Renal cortical epithelial cell (primary cell): Measurements from ENCODE around the gene CFAP107. TPM values are rescaled to one million over a fixed set of nuclear protein-coding genes. Genes with fewer than 3 reads are reported as not detected.
"Not testable (repeated sequence)": the region's sequence is repeated elsewhere in the genome, so short reads cannot be mapped to it uniquely, and the experiment has no call there.

Source experiments
- DNase-seq: peaks from one replicate; pipeline ENCODE4 v3.0.0-alpha.2; 2011; ENCODE audit warnings: low read depth
- total RNA-seq: library from RNA; depleted of rRNA; stranded (reverse); fragments of >200 nt; gene quantifications from 2 replicates; pipeline ENCODE4 v1.2.3, GENCODE V29; 2014

The CFAP107 gene
- total RNA-seq, 1 donor from 2014 or later: not detected

- no peak for DNase-seq
Measured at GRCh38 chr1:12778061-12778460, 32.1 kb downstream of the CFAP107 start.

- no peak for DNase-seq
Measured at GRCh38 chr1:12778907-12779306, 32.9 kb downstream of the CFAP107 start.

- DNase-seq: not testable (repeated sequence)
Measured at GRCh38 chr1:12781488-12781887, 35.5 kb downstream of the CFAP107 start.

GRCh38 chr1:12783783-12784182, 37.8 kb downstream of the CFAP107 start:
- DNase-seq: not testable (repeated sequence)

GRCh38 chr1:12784729-12785128, 38.7 kb downstream of the CFAP107 start:
- DNase-seq: not testable (repeated sequence)

- not testable (repeated sequence) for DNase-seq
Measured at GRCh38 chr1:12791097-12791496, 45.1 kb downstream of the CFAP107 start, which contains the start of gene PRAMEF1. Gene PRAMEF1, plus strand, starts transcription at chr1:12791397. Its CDS starts 1,831 bp downstream, at chr1:12793228.

- DNase-seq: peak; percentile 6
Measured at GRCh38 chr1:12798911-12799310, 52.9 kb downstream of the CFAP107 start.

- no peak for DNase-seq
Measured at GRCh38 chr1:12799730-12800129, 53.7 kb downstream of the CFAP107 start.

- no peak for DNase-seq
Measured at GRCh38 chr1:12809933-12810332, 63.9 kb downstream of the CFAP107 start.

GRCh38 chr1:12810691-12811408, 64.8 kb downstream of the CFAP107 start:
- DNase-seq: peak; percentile 19

- no peak for DNase-seq
Measured at GRCh38 chr1:12811409-12811784, 65.4 kb downstream of the CFAP107 start.

Other genes starting within 250 kb of the CFAP107 start
- 28.9 and 66.2 TPM in 2 replicates for gene DHRS3, start 128.0 kb upstream of the CFAP107 start, total RNA-seq
- gene AADACL4, start 102.1 kb upstream of the CFAP107 start, total RNA-seq: not detected in 2 replicates
- not detected in 2 replicates for gene AADACL3, start 30.1 kb upstream of the CFAP107 start, total RNA-seq
- gene PRAMEF12, start 27.5 kb downstream of the CFAP107 start, total RNA-seq: not detected in 2 replicates
- gene PRAMEF1, start 45.2 kb downstream of the CFAP107 start, total RNA-seq: 0.10 TPM in 1 of 2 replicates, not detected in the other
- gene PRAMEF11, start 85.2 kb downstream of the CFAP107 start, total RNA-seq: not detected in 2 replicates
- not detected in 2 replicates for gene HNRNPCL1, start 102.5 kb downstream of the CFAP107 start, total RNA-seq
- gene PRAMEF2, start 110.9 kb downstream of the CFAP107 start, total RNA-seq: not detected in 2 replicates
- not detected in 2 replicates for gene PRAMEF4, start 140.0 kb downstream of the CFAP107 start, total RNA-seq
- gene PRAMEF10, start 152.1 kb downstream of the CFAP107 start, total RNA-seq: not detected in 2 replicates
- gene PRAMEF7, start 170.4 kb downstream of the CFAP107 start, total RNA-seq: not detected in 2 replicates
- not detected in 2 replicates for gene PRAMEF6, start 201.4 kb downstream of the CFAP107 start, total RNA-seq